Fibroblast of skin of abdomen (primary cell): Measurements from ENCODE around the gene INSC.

ENCODE experiments used
- DNase-seq: peaks from one replicate; pipeline ENCODE4 v3.0.0-alpha.2; 2013

INSC gene

GRCh38 chr11:15149050-15149449 is 34.3 kb downstream of the INSC start:
- no peak for DNase-seq

DNA sequence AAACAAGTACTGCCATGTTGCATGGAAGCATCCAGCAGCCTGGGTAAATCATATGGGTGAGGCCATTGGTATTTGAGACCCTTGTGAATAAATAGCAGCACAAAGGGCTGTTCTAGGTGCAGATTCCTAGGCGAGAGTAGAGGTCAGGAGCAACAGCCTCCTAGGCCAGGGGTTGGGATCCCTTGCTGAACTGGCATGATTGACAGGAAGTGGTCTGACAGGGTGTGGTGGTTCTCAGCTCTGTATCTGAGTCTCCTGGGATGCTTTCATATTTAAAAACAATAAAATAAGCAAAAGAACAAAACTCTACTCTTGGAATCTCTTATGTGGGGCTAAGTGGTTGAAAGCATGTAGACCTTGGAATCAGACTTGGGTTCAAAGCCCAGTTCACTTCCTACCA is 35.8 kb downstream of the INSC start:
- no peak for DNase-seq

- no peak for DNase-seq
Measured at GRCh38 chr11:15153231-15153630, 38.5 kb downstream of the INSC start.

DNA sequence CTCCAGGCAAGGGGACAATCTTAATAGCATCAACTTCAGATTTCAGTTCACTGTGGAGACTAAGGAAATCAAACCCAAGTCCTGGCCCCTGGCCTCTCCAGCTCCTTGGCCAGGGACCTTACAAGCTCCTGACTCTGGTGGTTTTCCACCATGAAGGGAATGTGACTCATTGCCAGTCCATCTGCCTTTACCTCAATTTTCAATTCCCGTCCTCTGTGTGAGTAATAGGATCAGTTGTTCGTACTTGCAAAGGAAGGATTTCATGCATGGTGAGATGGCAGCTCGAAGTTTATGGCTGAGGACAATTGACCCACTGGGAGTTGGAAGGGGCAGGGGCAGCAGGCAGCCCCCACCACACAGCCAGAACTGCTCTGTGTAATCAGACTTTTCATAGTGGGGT is 42.5 kb downstream of the INSC start:
- DNase-seq = peak; percentile 82

DNA sequence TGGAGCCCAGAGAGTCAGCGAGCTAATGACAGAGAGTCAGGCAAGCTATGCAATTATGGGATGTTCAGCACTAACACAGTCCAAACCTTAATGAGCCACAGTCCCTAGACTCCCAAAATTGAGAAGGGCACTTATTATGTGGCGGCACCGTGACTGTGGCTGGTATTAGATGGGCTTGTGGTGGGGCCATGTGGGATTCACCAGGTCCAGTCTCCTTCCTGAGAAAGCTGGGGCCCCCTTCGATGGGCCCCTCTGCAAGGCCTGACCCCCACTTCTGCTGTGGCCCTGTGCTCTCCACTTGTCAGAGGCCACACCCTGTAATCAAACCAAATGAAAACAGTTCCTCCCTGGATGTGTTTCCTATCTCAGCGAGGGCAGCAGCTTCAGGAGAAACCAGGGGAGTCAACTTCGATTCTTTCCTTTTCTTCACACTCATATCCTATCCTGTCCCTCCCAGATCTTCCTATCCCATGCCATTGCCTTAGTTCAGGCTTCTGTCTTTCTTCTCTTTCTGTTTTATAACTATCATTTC is 42.9 kb downstream of the INSC start:
- DNase-seq = no peak

GRCh38 chr11:15158351-15159015 is 43.8 kb downstream of the INSC start:
- DNase-seq = peak; percentile 79

DNA sequence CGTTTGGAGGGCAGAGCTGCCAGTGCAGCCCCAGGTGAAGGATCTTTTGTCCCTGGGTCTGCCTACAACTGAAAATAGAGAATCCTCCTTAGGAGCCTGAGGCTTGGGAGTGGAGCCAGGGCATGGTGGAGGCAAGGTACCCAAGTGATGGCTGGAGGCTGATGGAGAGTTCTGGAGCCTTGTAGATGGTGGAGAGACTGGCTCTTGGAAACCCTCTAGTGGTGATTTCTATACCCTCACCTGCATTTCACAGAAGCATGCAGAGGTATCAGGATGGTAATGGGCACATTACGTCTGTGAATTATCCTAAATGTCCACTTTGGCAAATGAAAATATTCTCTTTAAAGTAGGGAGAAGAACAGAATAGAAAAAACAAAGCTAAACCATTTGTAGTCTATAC is 44.4 kb downstream of the INSC start:
- peak; percentile 36 for DNase-seq

DNA sequence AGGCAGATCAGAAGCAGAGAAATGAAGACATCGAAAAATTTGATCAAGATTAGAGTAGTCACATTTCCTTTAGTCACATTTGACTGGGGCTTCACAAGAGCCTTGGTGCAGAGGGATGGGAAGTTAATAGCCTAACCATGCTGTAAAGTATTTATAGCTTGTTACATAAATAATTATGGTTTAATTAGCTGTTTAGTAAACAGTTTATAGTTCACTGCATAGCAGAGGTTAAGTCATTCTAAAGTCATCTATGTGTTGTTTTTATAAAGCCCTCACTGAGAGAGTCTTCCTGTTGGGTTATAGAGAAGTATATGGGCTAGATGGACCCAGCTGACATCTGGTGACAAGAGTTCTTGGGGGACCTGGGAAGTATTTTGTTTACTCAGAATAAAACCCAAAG is 47.1 kb downstream of the INSC start:
- DNase-seq = no peak

- no peak for DNase-seq
Measured at GRCh38 chr11:15163136-15163535, 48.4 kb downstream of the INSC start.

DNA sequence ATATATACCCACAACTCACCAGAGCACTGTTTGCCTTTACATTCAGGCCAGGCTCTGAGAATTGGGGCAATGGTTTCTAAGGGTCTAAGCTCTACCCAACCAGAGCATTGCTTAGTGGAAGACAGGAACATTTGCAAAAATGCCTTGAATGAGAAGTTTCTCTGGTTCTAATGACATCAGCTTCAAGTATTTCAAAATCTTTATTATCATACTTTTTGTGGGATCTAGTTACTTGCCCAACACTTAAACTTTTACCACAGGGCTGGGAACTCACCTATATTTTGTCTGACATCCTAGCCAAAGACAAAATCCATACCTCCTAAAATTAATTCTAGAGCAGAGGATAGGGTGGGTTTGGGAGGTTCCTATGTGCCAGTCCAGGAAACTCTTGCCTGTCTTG is 51.5 kb downstream of the INSC start:
- no peak for DNase-seq

DNA sequence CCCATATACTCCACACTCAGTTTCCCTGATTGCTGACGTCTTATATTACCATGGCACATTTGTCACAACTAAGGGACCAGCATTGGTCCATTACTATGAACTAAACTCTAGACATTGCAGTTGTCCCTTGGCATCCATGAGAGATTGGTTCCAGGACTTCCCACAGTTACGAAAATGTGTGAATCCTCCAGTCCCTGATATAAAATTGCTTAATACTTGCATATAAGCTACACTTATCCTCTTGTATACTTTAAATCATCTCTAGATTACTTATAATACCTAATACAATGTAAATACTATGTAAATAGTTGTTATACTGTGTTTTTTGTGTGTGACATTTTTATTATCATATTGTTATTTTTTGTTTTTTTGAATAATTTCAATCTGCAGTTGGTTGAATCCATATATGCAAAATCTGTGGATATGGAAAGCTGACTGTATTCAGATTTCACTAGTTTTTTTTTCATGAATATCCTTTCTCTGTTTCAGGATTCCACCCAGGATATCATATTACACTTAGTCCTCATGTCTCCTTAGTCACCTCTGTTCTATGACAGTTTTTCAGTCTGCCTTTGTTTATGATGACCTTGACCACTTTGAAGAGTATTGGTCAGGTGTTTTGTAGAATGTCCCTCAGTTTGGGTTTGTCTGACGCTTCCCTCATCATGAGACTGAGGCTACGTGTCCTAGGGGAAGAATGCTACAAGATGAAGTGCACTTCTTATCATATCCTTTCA is 55.3 kb downstream of the INSC start:
- no peak for DNase-seq

GRCh38 chr11:15170698-15171097 is 56.0 kb downstream of the INSC start:
- no peak for DNase-seq

DNA sequence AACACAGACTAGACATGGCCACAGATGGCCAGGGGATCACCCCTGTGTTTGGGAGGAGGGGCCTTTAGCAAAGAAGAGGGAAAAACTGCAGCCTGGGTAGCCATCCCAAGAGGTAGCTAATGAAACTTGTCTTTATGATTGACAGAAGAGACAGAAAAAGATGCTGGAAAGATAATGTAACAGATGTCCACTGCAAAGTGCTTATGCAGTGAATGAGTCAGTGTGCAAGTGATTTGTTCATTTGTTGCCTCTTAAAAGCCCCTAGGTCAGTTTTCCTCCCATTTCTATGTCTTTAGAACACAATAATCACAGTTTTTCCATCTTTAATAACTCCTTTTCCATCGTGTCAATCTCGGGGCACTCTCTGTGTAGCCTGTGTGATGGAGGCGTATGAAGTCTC is 57.2 kb downstream of the INSC start:
- no peak for DNase-seq

GRCh38 chr11:15175831-15176230 is 61.1 kb downstream of the INSC start:
- no peak for DNase-seq

- DNase-seq = no peak
Measured at GRCh38 chr11:15176646-15177163, 62.0 kb downstream of the INSC start.

DNA sequence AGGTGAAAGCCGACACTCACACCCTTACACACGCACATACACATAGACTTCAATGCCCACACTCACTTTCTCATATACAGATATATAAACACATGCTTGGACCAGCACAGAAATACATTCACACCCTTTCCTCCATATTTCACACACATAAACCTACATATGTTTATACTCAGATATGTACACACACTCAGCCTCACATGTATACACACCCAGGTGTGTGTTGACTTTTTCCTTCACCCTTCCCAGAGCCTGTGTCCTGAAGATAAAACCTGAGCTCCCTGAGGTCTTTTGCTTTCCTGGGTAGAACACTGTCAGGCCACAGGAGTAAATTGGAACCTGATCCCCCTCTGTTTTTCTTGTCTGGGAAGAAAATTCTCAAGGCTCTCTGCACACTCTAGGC is 62.8 kb downstream of the INSC start:
- DNase-seq = no peak

GRCh38 chr11:15178214-15178613 is 63.5 kb downstream of the INSC start:
- DNase-seq = no peak

DNA sequence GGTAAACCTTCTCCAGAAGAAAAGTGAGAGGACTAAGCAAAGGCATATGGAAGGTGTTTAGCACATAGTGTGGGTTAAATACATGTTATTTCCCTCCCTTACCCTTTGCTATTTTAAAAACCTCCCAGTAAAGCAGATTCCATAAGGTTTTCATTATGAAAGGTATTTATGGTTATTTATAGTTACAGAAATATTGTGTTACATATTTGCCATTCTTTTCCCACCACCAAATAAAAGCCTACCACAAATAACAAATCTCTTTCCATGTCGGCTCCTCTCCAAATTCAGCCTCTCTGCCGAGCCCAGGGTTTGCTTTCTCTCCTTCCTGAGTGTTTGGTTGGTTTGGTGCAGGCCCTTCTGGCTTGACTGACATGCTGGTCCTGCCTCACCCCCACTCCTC is 64.4 kb downstream of the INSC start:
- DNase-seq = peak; percentile 87

- DNase-seq = peak; percentile 23
Measured at GRCh38 chr11:15180212-15180792, 65.6 kb downstream of the INSC start.

DNA sequence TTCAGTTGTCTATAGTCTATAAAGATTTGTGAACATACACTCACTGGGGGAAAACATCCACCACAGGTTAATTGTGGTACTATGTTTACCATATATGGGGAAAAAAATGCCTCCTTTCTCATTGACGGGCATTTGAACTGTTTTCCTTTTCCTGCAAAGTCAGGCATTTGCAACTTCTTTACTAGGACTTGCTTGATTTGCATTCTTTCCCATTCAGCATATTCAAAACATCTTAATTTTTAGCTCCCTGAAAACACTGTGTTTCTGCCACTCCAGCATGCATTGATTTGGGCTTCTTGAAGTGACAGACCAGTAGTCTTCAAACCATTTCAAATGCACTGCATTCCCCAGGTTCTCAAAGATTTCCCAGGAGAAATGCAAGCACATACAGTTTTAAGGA is 67.6 kb downstream of the INSC start:
- DNase-seq = no peak

DNA sequence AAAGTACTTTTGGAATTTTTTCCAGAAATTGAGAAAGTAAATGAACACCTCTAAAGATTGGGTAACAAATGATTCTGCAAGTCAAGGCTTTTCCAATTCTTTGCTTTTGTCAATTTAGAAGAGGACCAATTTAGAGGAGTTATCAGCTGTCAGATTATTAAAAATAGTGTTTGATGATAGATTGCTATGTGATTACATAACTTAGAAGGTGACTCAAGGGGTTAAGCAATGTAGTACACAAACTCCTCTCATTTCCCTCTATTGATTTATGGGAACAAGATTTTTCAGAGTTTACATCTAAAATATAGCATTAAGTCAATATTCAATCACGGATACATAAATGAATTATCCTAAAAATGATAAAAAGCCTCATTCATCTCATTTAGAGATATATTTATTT is 70.3 kb downstream of the INSC start:
- no peak for DNase-seq

- DNase-seq = peak; percentile 45
Measured at GRCh38 chr11:15186146-15186545, 71.4 kb downstream of the INSC start.

GRCh38 chr11:15189189-15189588 is 74.5 kb downstream of the INSC start:
- DNase-seq = no peak
